Ishikawa (cell line): ENCODE data around the gene PSEN1.

ENCODE experiments used
- CEBPB ChIP-seq: IDR thresholded peaks from 2 replicates; pipeline ENCODE4 v1.6.1; 2012
- CREB1 ChIP-seq: IDR thresholded peaks from 2 replicates; pipeline ENCODE4 v1.6.1; 2012; ENCODE audit warnings: low read depth
- EGR1 ChIP-seq: IDR thresholded peaks from 2 replicates; pipeline ENCODE4 v1.6.1; 2012
- EP300 ChIP-seq: IDR thresholded peaks from 2 replicates; pipeline ENCODE4 v1.6.1; 2012; ENCODE audit warnings: borderline replicate concordance
- FOXM1 ChIP-seq: IDR thresholded peaks from 2 replicates; pipeline ENCODE4 v1.6.1; 2012; ENCODE audit warnings: low read depth, borderline replicate concordance
- MAX ChIP-seq: IDR thresholded peaks from 2 replicates; pipeline ENCODE4 v1.6.1; 2012
- NFIC ChIP-seq: IDR thresholded peaks from 2 replicates; pipeline ENCODE4 v1.6.1; 2012
- RAD21 ChIP-seq: IDR thresholded peaks from 2 replicates; pipeline ENCODE4 v1.6.1; 2012; ENCODE audit warnings: low read depth
- REST ChIP-seq: IDR thresholded peaks from 2 replicates; pipeline ENCODE4 v1.6.1; 2012; ENCODE audit warnings: low read depth, mild to moderate bottlenecking
- TAF1 ChIP-seq: IDR thresholded peaks from 2 replicates; pipeline ENCODE4 v1.6.1; 2012; ENCODE audit warnings: low read depth, mild to moderate bottlenecking
- TCF12 ChIP-seq: IDR thresholded peaks from 2 replicates; pipeline ENCODE4 v1.6.1; 2012; ENCODE audit warnings: low read depth
- TEAD4 ChIP-seq: IDR thresholded peaks from 2 replicates; pipeline ENCODE4 v1.6.1; 2012
- USF1 ChIP-seq: IDR thresholded peaks from 2 replicates; pipeline ENCODE4 v1.6.1; 2012
- YY1 ChIP-seq: IDR thresholded peaks from 2 replicates; pipeline ENCODE4 v1.6.1; 2012; ENCODE audit warnings: low read depth
- ZBTB7A ChIP-seq: IDR thresholded peaks from 2 replicates; pipeline ENCODE4 v1.6.1; 2012; ENCODE audit warnings: low read depth

The PSEN1 gene

GRCh38 chr14:73149753-73150152 lies 13.4 kb downstream of the PSEN1 start:
- TF ChIP-seq RAD21 (no peak), REST (no peak), MAX (no peak), TCF12 (no peak), TEAD4 (no peak), TAF1 (no peak), USF1 (no peak)

- TF ChIP-seq YY1 (no peak), MAX (no peak), NFIC (no peak), RAD21 (no peak), USF1 (no peak), REST (no peak), EGR1 (no peak)
These were observed 17.0 kb downstream of the PSEN1 start for GRCh38 chr14:73153272-73153671.

- TF ChIP-seq CREB1 = no peak
- no peak for TF ChIP-seq EP300
- TF ChIP-seq TCF12 = no peak
These were observed 25.9 kb downstream of the PSEN1 start for GRCh38 chr14:73162251-73162650.

- no peak for TF ChIP-seq TAF1
- no peak for TF ChIP-seq REST
- no peak for TF ChIP-seq MAX
- no peak for TF ChIP-seq EP300
- TF ChIP-seq RAD21 = no peak
- TF ChIP-seq USF1 = no peak
- TF ChIP-seq FOXM1 = no peak
These were observed 30.1 kb downstream of the PSEN1 start for GRCh38 chr14:73166399-73166798.

GRCh38 chr14:73167727-73168126 lies 31.4 kb downstream of the PSEN1 start:
- TF ChIP-seq CREB1 = no peak

- no peak for TF ChIP-seq TCF12
- TF ChIP-seq TEAD4 = no peak
- no peak for TF ChIP-seq EP300
- TF ChIP-seq REST = no peak
- no peak for TF ChIP-seq TAF1
- no peak for TF ChIP-seq FOXM1
- no peak for TF ChIP-seq ZBTB7A
- no peak for TF ChIP-seq CEBPB
- TF ChIP-seq YY1 = no peak
These were observed 32.0 kb downstream of the PSEN1 start for GRCh38 chr14:73168274-73168673.
